Neural progenitor cell (in vitro differentiated cells): ENCODE data around the gene ELP1. TPM values are rescaled to one million over a fixed set of nuclear protein-coding genes. Genes with fewer than 3 reads are reported as not detected.

Source experiments
- DNase-seq: peaks from one replicate; pipeline ENCODE4 v3.0.0-alpha.2; 2016; ENCODE audit warnings: low spot score
- H2AFZ ChIP-seq: fragments of 200-600 bp; sonication (generic); replicated peaks from 2 replicates; pipeline ENCODE4 v1.6.1; 2016; ENCODE audit warnings: antibody characterized with exemption
- H3F3A ChIP-seq: fragments of 200-600 bp; sonication (generic); 2 replicates; pipeline ENCODE4 v1.6.1; 2016; ENCODE audit warnings: antibody characterized with exemption, low read depth
- H3K27ac ChIP-seq: fragments of 200-600 bp; sonication (generic); 2 replicates; pipeline ENCODE4 v1.5.1; 2016; ENCODE audit warnings: mild to moderate bottlenecking
- H3K27me3 ChIP-seq: fragments of 200-600 bp; sonication (generic); 2 replicates; pipeline ENCODE4 v1.6.1; 2016; ENCODE audit warnings: mild to moderate bottlenecking, moderate library complexity
- H3K36me3 ChIP-seq: fragments of 200-600 bp; sonication (generic); 2 replicates; pipeline ENCODE4 v1.5.1; 2016
- H3K4me1 ChIP-seq: fragments of 200-600 bp; sonication (generic); 2 replicates; pipeline ENCODE4 v1.6.1; 2016; ENCODE audit warnings: mixed run types
- H3K4me2 ChIP-seq: fragments of 200-600 bp; sonication (generic); 2 replicates; pipeline ENCODE4 v1.6.1; 2016
- H3K4me3 ChIP-seq: fragments of 200-600 bp; sonication (generic); 2 replicates; pipeline ENCODE4 v1.5.1; 2016
- H3K79me2 ChIP-seq: fragments of 200-600 bp; sonication (generic); 2 replicates; pipeline ENCODE4 v1.6.1; 2016; ENCODE audit warnings: low read depth
- H3K9ac ChIP-seq: fragments of 200-600 bp; sonication (generic); 2 replicates; pipeline ENCODE4 v1.6.1; 2016
- H3K9me3 ChIP-seq: fragments of 200-600 bp; sonication (generic); 2 replicates; pipeline ENCODE4 v1.5.1; 2016; ENCODE audit warnings: low read depth
- H4K20me1 ChIP-seq: fragments of 200-600 bp; sonication (generic); 2 replicates; pipeline ENCODE4 v1.6.1; 2016; ENCODE audit warnings: low read depth
- H3K27ac Mint-ChIP-seq: 3 replicates; pipeline ENCODE4 v1.8.0; 2021; ENCODE audit warnings: mixed read lengths
- H3K27me3 Mint-ChIP-seq: 2 replicates; pipeline ENCODE4 v1.8.0; 2022; ENCODE audit warnings: low read depth, mild to moderate bottlenecking, inconsistent platforms, moderate library complexity, mixed read lengths; ENCODE audit not compliant: insufficient read depth
- H3K36me3 Mint-ChIP-seq: 3 replicates; pipeline ENCODE4 v1.8.0; 2021; ENCODE audit warnings: mixed read lengths
- H3K4me1 Mint-ChIP-seq: 3 replicates; pipeline ENCODE4 v1.8.0; 2021; ENCODE audit warnings: mixed read lengths
- H3K4me3 Mint-ChIP-seq: 3 replicates; pipeline ENCODE4 v1.8.0; 2021; ENCODE audit warnings: mild to moderate bottlenecking, moderate library complexity, mixed read lengths
- H3K9me3 Mint-ChIP-seq: 3 replicates; pipeline ENCODE4 v1.8.0; 2020; ENCODE audit warnings: mixed read lengths
- EZH2 ChIP-seq: fragments of 200-600 bp; sonication (generic); IDR thresholded peaks from 2 replicates; pipeline ENCODE4 v1.6.1; 2017; ENCODE audit warnings: antibody characterized with exemption, mild to moderate bottlenecking, moderate library complexity
- EZH2phosphoT487 ChIP-seq: fragments of 200-600 bp; sonication (generic); IDR thresholded peaks from 2 replicates; pipeline ENCODE4 v1.6.1; 2017; ENCODE audit warnings: antibody characterized with exemption
- total RNA-seq: library from RNA; depleted of rRNA; stranded (reverse); fragments of >200 nt; gene quantifications from 2 replicates; pipeline ENCODE4 v1.2.3, GENCODE V29; 2015; ENCODE audit warnings: low replicate concordance
- TF ChIP-seq, protein P1 (sequence below): fragments of 200-600 bp; sonication (generic); IDR thresholded peaks from 2 replicates; pipeline ENCODE4 v1.5.1; 2017; ENCODE audit warnings: antibody characterized with exemption, mild to moderate bottlenecking

The ELP1 gene
- total RNA-seq, 1 donor from 2014 or later: 97.2 TPM

DNA sequence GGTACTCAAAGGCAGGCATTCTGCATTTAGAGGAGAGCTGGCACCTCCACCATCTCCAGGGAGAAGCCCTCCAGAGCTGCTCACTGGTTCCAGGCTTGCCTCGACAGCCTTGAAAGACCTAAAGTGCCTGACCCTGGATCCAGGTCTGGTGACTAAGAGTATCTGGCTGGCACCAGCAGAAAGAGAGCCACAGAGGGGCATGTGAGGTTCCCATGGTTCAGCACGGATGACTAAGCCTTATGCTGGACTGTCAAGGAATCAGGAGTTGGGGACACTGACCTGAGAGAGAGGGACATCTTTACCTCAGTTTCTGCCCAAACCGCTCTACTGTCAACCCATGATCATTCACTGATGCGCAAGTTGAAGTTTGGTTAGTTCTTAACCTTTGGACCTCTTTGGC, 68.9 kb downstream of the ELP1 start:
- Histone ChIP-seq H3K9ac (no peak overlapping the region), H3K4me1 (no peaks in the 10 kb centered on the region), H3F3A (no peaks in the 10 kb centered on the region), H3K4me2 (no peak overlapping the region), H4K20me1 (no peaks in the 10 kb centered on the region), H2AFZ (no peak overlapping the region), H3K36me3 (no peaks in the 10 kb centered on the region), H3K79me2 (no peaks in the 10 kb centered on the region), H3K4me3 (no peak overlapping the region), H3K27me3 (no peaks in the 10 kb centered on the region), H3K27ac (no peak overlapping the region), H3K9me3 (no peaks in the 10 kb centered on the region)
- DNase-seq: no peak
- H3K4me1 Mint-ChIP-seq: peaks cover 3% of the 10 kb centered on the region
- no peaks in the 10 kb centered on the region for H3K27me3 Mint-ChIP-seq
- TF ChIP-seq EZH2phosphoT487: no peak
- TF ChIP-seq, protein P1, sequence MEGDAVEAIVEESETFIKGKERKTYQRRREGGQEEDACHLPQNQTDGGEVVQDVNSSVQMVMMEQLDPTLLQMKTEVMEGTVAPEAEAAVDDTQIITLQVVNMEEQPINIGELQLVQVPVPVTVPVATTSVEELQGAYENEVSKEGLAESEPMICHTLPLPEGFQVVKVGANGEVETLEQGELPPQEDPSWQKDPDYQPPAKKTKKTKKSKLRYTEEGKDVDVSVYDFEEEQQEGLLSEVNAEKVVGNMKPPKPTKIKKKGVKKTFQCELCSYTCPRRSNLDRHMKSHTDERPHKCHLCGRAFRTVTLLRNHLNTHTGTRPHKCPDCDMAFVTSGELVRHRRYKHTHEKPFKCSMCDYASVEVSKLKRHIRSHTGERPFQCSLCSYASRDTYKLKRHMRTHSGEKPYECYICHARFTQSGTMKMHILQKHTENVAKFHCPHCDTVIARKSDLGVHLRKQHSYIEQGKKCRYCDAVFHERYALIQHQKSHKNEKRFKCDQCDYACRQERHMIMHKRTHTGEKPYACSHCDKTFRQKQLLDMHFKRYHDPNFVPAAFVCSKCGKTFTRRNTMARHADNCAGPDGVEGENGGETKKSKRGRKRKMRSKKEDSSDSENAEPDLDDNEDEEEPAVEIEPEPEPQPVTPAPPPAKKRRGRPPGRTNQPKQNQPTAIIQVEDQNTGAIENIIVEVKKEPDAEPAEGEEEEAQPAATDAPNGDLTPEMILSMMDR: no peak
- no peak for TF ChIP-seq EZH2
- H3K4me3 Mint-ChIP-seq: no peak overlapping the region
- H3K9me3 Mint-ChIP-seq: no peaks in the 10 kb centered on the region
- peaks cover 13% of the 10 kb centered on the region for H3K36me3 Mint-ChIP-seq
- no peak overlapping the region for H3K27ac Mint-ChIP-seq

DNA sequence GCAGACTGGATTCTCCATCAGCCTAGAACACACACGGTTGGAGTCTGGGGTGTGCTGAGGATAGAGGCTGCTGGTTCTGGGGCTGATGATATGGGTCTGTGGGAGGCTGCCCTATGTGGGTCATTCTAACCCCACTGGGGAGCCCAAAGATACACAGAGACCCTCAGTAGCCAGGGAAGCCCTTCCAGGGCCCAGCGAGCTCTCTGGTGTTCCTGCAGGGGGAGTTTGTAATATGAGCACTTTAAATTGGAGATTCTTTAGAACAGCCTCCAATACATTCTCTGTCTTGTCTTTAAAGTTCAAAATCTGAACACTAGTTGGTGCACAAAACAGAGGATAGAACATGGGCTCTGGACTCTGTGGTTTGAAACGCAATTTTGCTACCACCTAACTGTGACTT, 69.5 kb downstream of the ELP1 start:
- H3K4me1 ChIP-seq: no peaks in the 10 kb centered on the region
- Mint-ChIP-seq H3K36me3 (peaks cover 12% of the 10 kb centered on the region), H3K4me3 (no peak overlapping the region), H3K27me3 (no peaks in the 10 kb centered on the region), H3K4me1 (peaks cover 3% of the 10 kb centered on the region), H3K27ac (no peak overlapping the region), H3K9me3 (no peaks in the 10 kb centered on the region)
- H3K27ac ChIP-seq: no peak overlapping the region
- H3K4me2 ChIP-seq: no peak overlapping the region
- H2AFZ ChIP-seq: no peak overlapping the region
- H3K9ac ChIP-seq: no peak overlapping the region
- no peaks in the 10 kb centered on the region for H3K27me3 ChIP-seq
- no peak overlapping the region for H3K4me3 ChIP-seq
- no peaks in the 10 kb centered on the region for H3F3A ChIP-seq
- TF ChIP-seq EZH2 (no peak), EZH2phosphoT487 (no peak)
- TF ChIP-seq, protein P1: peak; percentile 28
- H3K36me3 ChIP-seq: no peaks in the 10 kb centered on the region
- H3K9me3 ChIP-seq: no peaks in the 10 kb centered on the region
- DNase-seq: peak; percentile 8
- H3K79me2 ChIP-seq: no peaks in the 10 kb centered on the region
- H4K20me1 ChIP-seq: no peaks in the 10 kb centered on the region

DNA sequence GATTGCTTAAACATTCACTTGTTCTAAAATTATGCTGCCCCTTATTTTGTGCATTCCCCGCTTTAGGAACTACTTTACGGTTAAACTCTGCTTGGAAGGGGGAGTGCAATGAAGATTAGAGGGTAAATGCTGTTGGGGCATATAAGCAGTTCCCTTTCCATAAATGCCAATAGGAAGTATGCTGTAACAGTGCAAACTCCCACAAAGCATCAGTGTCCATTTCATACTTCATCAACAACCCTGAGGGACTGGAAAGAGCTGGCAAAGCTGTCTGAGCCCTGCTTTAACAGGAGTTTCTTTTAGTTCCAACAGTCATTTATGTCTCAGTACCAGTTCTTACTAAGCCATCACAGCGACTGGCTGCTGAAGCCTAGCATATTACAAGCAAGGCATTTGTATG, 70.0 kb downstream of the ELP1 start:
- no peaks in the 10 kb centered on the region for H3K9me3 Mint-ChIP-seq
- Histone ChIP-seq H3K9me3 (no peaks in the 10 kb centered on the region), H3K4me3 (no peak overlapping the region)

More for the DNA sequence above, 70.0 kb downstream of the ELP1 start:
- peaks cover 9% of the 10 kb centered on the region for H3K36me3 Mint-ChIP-seq
- no peaks in the 10 kb centered on the region for H3K79me2 ChIP-seq
- no peaks in the 10 kb centered on the region for H3K27me3 Mint-ChIP-seq
- no peaks in the 10 kb centered on the region for H3K27me3 ChIP-seq
- no peaks in the 10 kb centered on the region for H3K36me3 ChIP-seq
- H3K27ac Mint-ChIP-seq: no peak overlapping the region
- no peak overlapping the region for H3K9ac ChIP-seq
- no peak overlapping the region for H3K4me2 ChIP-seq
- H3K4me1 ChIP-seq: no peaks in the 10 kb centered on the region
- TF ChIP-seq EZH2 (no peak), EZH2phosphoT487 (no peak)
- TF ChIP-seq, protein P1: no peak
- H3K27ac ChIP-seq: no peak overlapping the region
- no peak overlapping the region for H3K4me3 Mint-ChIP-seq
- H4K20me1 ChIP-seq: no peaks in the 10 kb centered on the region
- DNase-seq: no peak
- H2AFZ ChIP-seq: no peak overlapping the region
- peaks cover 3% of the 10 kb centered on the region for H3K4me1 Mint-ChIP-seq
- no peaks in the 10 kb centered on the region for H3F3A ChIP-seq
